HepG2 (cell line): ENCODE results near the gene KLHL12. TPM values are rescaled to one million over a fixed set of nuclear protein-coding genes. Genes with fewer than 3 reads are reported as not detected.
A peak's percentile ranks its signal among the peaks of the same experiment; 100 is the strongest.

Source experiments
- CCAR2 ChIP-seq: fragments of 200-400 bp; formaldehyde crosslinking; optimal IDR thresholded peaks from 2 replicates; pipeline ENCODE3; 2018; ENCODE audit warnings: low read depth, mild to moderate bottlenecking, low read length, moderate library complexity
- DPF2 ChIP-seq: sonication (generic); formaldehyde crosslinking; IDR thresholded peaks from 2 replicates; pipeline ENCODE4 v1.4.0; 2020; ENCODE audit warnings: mild to moderate bottlenecking, low read depth, missing genetic modification reagents, borderline replicate concordance
- E2F1 ChIP-seq: sonication (generic); formaldehyde crosslinking; IDR thresholded peaks from 2 replicates; pipeline ENCODE4 v1.5.0; 2020; ENCODE audit warnings: missing genetic modification reagents
- E2F2 ChIP-seq: sonication (generic); formaldehyde crosslinking; IDR thresholded peaks from 2 replicates; pipeline ENCODE4 v1.4.0; 2020; ENCODE audit warnings: missing genetic modification reagents, borderline replicate concordance
- GATAD1 ChIP-seq: IDR thresholded peaks from 2 replicates; pipeline ENCODE4 v1.6.1; 2016; ENCODE audit warnings: missing genetic modification reagents, missing compliant biosample characterization
- NFIB ChIP-seq: sonication (generic); formaldehyde crosslinking; IDR thresholded peaks from 2 replicates; pipeline ENCODE4 v1.9.0; 2021; ENCODE audit warnings: missing genetic modification reagents, mild to moderate bottlenecking, borderline replicate concordance
- PHF20 ChIP-seq: sonication (generic); formaldehyde crosslinking; IDR thresholded peaks from 2 replicates; pipeline ENCODE4 v1.5.0; 2020; ENCODE audit warnings: mild to moderate bottlenecking, missing genetic modification reagents
- PRDM4 ChIP-seq: sonication (generic); formaldehyde crosslinking; IDR thresholded peaks from 2 replicates; pipeline ENCODE4 v1.9.0; 2021; ENCODE audit warnings: missing genetic modification reagents, borderline replicate concordance
- SP5 ChIP-seq: IDR thresholded peaks from 2 replicates; pipeline ENCODE4 v1.6.1; 2016; ENCODE audit warnings: low read depth, borderline replicate concordance
- TBX2 ChIP-seq: sonication (generic); formaldehyde crosslinking; IDR thresholded peaks from 2 replicates; pipeline ENCODE4 v1.5.0; 2020; ENCODE audit warnings: missing genetic modification reagents, mild to moderate bottlenecking, borderline replicate concordance
- THAP11 ChIP-seq: IDR thresholded peaks from 2 replicates; pipeline ENCODE4 v1.6.1; 2016; ENCODE audit warnings: missing biosample characterization, missing genetic modification reagents
- ZBTB46 ChIP-seq: sonication (generic); formaldehyde crosslinking; IDR thresholded peaks from 2 replicates; pipeline ENCODE4 v1.4.0; 2020; ENCODE audit warnings: mild to moderate bottlenecking, missing genetic modification reagents, borderline replicate concordance
- ZNF30 ChIP-seq: sonication (generic); formaldehyde crosslinking; IDR thresholded peaks from 2 replicates; pipeline ENCODE4 v1.5.0; 2020; ENCODE audit warnings: mild to moderate bottlenecking, missing genetic modification reagents
- ZNF431 ChIP-seq: sonication (generic); formaldehyde crosslinking; IDR thresholded peaks from 2 replicates; pipeline ENCODE4 v1.9.0; 2022; ENCODE audit warnings: missing genetic modification reagents, low read depth, mild to moderate bottlenecking, borderline replicate concordance
- ZNF44 ChIP-seq: sonication (generic); formaldehyde crosslinking; IDR thresholded peaks from 2 replicates; pipeline ENCODE4 v1.5.1; 2020; ENCODE audit warnings: mild to moderate bottlenecking, missing genetic modification reagents
- ZNF598 ChIP-seq: sonication (generic); formaldehyde crosslinking; IDR thresholded peaks from 2 replicates; pipeline ENCODE4 v1.5.1; 2020; ENCODE audit warnings: mild to moderate bottlenecking, missing genetic modification reagents, borderline replicate concordance
- polyA plus RNA-seq, 8 experiments: library from polyadenylated mRNA; depleted of rRNA in 3 of 8; stranded (reverse) in 7 of 8; unstranded in 1 of 8; fragments of >200 nt; fragmentation: Illumina TruSeq in 4 of 8; extraction: Trizol in 4 of 8; gene quantifications; 2 replicates each; pipeline versions ENCODE4 v1.2.1 to v1.2.3, GENCODE V29; 2011 to 2016; ENCODE audit warnings: low read depth in 4 of 8, missing spikeins in 1 of 8, mixed read lengths in 1 of 8; ENCODE audit not compliant: insufficient read depth in 1 of 8
- total RNA-seq, 5 experiments: library from RNA; depleted of rRNA; stranded (reverse); fragments of >200 nt; fragmentation: Illumina TruSeq; extraction: Trizol; gene quantifications; 2 replicates each; pipeline ENCODE4 v1.2.3, GENCODE V29; 2016; ENCODE audit warnings: low read depth in 1 of 5
- TF ChIP-seq, protein P1 (sequence below): sonication (generic); formaldehyde crosslinking; IDR thresholded peaks from 2 replicates; pipeline ENCODE4 v1.4.0; 2020; ENCODE audit warnings: missing genetic modification reagents

KLHL12 gene
- total and polyA plus RNA-seq, 2 of the 13 experiments (the other 11 are each of a cell fraction or from before 2014, with no cell fraction given): 19.2 to 25.2 TPM

GRCh38 chr1:202926581-202927491, at the start of gene KLHL12 (continued):
- TF ChIP-seq PRDM4 (no peak), THAP11 (CRISPR knock-in tag) (peak; percentile 92), CCAR2 (no peak), ZNF30 (CRISPR knock-in tag) (no peak), E2F2 (CRISPR knock-in tag) (0 out of 2 replicates have a peak, but pooled peaks have one; percentile 39), PHF20 (peak; percentile 99), TBX2 (CRISPR knock-in tag) (peak; percentile 81; the same call in 1 of the 2 replicates), ZNF431 (no peak; the same call in 1 of the 2 replicates), ZNF44 (CRISPR knock-in tag) (no peak), ZBTB46 (CRISPR knock-in tag) (no peak), ZNF598 (0 out of 2 replicates have a peak, but pooled peaks have one; percentile 55), DPF2 (CRISPR knock-in tag) (no peak), NFIB (no peak), E2F1 (CRISPR knock-in tag) (peak; percentile 55; the same call in 1 of the 2 replicates), GATAD1 (CRISPR knock-in tag) (peak; percentile 99), SP5 (CRISPR knock-in tag) (peak; percentile 54; the same call in 1 of the 2 replicates)
- TF ChIP-seq, protein P1, sequence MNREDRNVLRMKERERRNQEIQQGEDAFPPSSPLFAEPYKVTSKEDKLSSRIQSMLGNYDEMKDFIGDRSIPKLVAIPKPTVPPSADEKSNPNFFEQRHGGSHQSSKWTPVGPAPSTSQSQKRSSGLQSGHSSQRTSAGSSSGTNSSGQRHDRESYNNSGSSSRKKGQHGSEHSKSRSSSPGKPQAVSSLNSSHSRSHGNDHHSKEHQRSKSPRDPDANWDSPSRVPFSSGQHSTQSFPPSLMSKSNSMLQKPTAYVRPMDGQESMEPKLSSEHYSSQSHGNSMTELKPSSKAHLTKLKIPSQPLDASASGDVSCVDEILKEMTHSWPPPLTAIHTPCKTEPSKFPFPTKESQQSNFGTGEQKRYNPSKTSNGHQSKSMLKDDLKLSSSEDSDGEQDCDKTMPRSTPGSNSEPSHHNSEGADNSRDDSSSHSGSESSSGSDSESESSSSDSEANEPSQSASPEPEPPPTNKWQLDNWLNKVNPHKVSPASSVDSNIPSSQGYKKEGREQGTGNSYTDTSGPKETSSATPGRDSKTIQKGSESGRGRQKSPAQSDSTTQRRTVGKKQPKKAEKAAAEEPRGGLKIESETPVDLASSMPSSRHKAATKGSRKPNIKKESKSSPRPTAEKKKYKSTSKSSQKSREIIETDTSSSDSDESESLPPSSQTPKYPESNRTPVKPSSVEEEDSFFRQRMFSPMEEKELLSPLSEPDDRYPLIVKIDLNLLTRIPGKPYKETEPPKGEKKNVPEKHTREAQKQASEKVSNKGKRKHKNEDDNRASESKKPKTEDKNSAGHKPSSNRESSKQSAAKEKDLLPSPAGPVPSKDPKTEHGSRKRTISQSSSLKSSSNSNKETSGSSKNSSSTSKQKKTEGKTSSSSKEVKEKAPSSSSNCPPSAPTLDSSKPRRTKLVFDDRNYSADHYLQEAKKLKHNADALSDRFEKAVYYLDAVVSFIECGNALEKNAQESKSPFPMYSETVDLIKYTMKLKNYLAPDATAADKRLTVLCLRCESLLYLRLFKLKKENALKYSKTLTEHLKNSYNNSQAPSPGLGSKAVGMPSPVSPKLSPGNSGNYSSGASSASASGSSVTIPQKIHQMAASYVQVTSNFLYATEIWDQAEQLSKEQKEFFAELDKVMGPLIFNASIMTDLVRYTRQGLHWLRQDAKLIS (CRISPR knock-in tag): no peak
